ENCODE results near the gene LARP4B.

LARP4B gene

GRCh38 chr10:867807-868206 lies 63.7 kb downstream of the LARP4B start:
- DNase-seq (ENCODE audit: low spot score): no peak
- in situ Hi-C loops (cut with MboI; ENCODE audit: low pct_unique_long_range_greater_than_20kb, low sequenced_read_pairs, unreplicated experiment): no loop called here
- no peak for TF ChIP-seq CTCF (IDR thresholded peaks at IDR 0.05; ENCODE audit: extremely low read depth, insufficient read depth, missing control alignments)

- DNase-seq (ENCODE audit: low spot score): no peak
- in situ Hi-C loops (cut with MboI; ENCODE audit: low pct_unique_long_range_greater_than_20kb, low sequenced_read_pairs, unreplicated experiment): no loop called here
- TF ChIP-seq CTCF (IDR thresholded peaks at IDR 0.05; ENCODE audit: extremely low read depth, insufficient read depth, missing control alignments): no peak
Measured at GRCh38 chr10:866577-866941, 64.9 kb downstream of the LARP4B start.

- DNase-seq (ENCODE audit: low spot score): no peak
- in situ Hi-C loops (cut with MboI; ENCODE audit: low pct_unique_long_range_greater_than_20kb, low sequenced_read_pairs, unreplicated experiment): no loop called here
- no peak for TF ChIP-seq CTCF (IDR thresholded peaks at IDR 0.05; ENCODE audit: extremely low read depth, insufficient read depth, missing control alignments)
Measured at GRCh38 chr10:865924-866576, 65.5 kb downstream of the LARP4B start.

GRCh38 chr10:865257-865656 lies 66.2 kb downstream of the LARP4B start:
- TF ChIP-seq CTCF (IDR thresholded peaks at IDR 0.05; ENCODE audit: extremely low read depth, insufficient read depth, missing control alignments): peak; percentile 19
- no peak for DNase-seq (ENCODE audit: low spot score)
- in situ Hi-C loops (cut with MboI; ENCODE audit: low pct_unique_long_range_greater_than_20kb, low sequenced_read_pairs, unreplicated experiment): no loop called here

GRCh38 chr10:860519-860918 lies 71.0 kb downstream of the LARP4B start:
- no peak for TF ChIP-seq CTCF (IDR thresholded peaks at IDR 0.05; ENCODE audit: extremely low read depth, insufficient read depth, missing control alignments)
- in situ Hi-C loops (cut with MboI; ENCODE audit: low pct_unique_long_range_greater_than_20kb, low sequenced_read_pairs, unreplicated experiment): no loop called here
- DNase-seq (ENCODE audit: low spot score): no peak

GRCh38 chr10:856416-857157 lies 74.9 kb downstream of the LARP4B start:
- DNase-seq (ENCODE audit: low spot score): no peak
- no peak for TF ChIP-seq CTCF (IDR thresholded peaks at IDR 0.05; ENCODE audit: extremely low read depth, insufficient read depth, missing control alignments)
- in situ Hi-C loops (cut with MboI; ENCODE audit: low pct_unique_long_range_greater_than_20kb, low sequenced_read_pairs, unreplicated experiment): no loop called here
